CMK (cell line): Measurements from ENCODE around the gene TOP2B.

ENCODE experiments used
- DNase-seq: peaks from one replicate; pipeline ENCODE4 v3.0.0-alpha.2; 2010; ENCODE audit warnings: low read depth

Gene TOP2B

GRCh38 chr3:25557694-25558093 is 107.0 kb downstream of the TOP2B start:
- DNase-seq, result no peak

DNA sequence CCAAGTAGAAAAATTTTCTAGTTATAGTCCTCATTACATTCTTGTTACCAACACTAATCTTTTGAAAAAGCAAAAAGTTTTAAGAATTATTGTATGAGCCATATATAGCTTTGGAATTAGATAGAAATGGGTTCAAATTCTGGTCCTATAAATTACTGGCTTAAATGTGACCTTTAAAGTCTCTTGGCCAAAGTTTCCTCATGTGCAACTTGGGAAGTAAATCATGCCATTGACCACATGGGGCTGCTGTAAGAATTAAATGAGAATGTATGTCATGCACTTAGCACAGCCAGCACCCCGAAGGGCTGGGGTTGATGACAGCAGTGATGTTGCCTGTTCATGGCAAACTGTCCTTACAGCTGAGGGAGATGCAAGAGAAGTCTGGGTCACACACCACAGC is 108.3 kb downstream of the TOP2B start:
- DNase-seq, result no peak

- DNase-seq, result no peak
Observed at GRCh38 chr3:25555695-25556437, 108.8 kb downstream of the TOP2B start.

DNA sequence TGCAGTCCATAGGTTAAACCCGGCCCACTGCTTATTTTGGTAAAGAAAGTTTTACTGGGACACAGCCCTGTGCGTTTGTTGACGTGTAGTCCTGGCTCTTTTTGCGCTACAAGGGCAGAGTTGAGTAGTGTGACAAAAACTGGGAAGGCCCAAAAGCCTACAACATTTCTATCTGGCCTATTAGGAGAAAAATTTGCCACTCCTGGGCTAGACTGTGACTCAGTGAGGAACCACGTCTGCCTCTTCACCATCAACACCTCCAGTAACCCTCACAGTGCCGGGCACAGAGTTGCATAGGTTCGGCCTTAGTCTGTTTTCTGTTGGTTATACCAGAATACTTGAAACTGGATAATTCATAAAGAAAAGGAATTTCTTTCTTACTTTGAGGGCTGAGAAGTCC is 110.3 kb downstream of the TOP2B start:
- no peak for DNase-seq

DNA sequence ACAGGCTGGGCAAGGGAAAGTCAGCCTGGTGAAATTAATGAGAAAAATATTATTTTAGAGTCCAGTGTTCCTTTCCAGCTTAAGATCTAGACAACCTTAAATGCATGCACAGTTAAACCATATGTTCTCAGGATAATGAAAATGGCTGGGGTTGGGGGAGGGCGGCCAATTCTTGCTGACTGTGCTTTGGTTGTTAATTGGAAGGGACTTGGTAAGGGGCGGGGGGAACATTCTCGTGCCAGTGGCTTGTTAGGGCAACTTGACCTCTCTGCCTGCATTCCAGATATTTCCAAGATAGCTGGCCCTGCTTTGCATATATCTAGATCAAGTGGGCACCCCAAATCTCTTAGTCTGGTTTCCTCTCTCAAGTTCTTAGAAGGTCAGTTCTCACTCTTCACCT is 112.5 kb downstream of the TOP2B start:
- no peak for DNase-seq

GRCh38 chr3:25548836-25549235 is 115.9 kb downstream of the TOP2B start:
- DNase-seq, result no peak

GRCh38 chr3:25547943-25548674 is 116.6 kb downstream of the TOP2B start:
- DNase-seq, result no peak
